Hypothalamus (tissue), 51 donors: ENCODE data around the gene SLC30A1.
"Not testable (repeated sequence)": the region's sequence is repeated elsewhere in the genome, so short reads cannot be mapped to it uniquely, and the experiment has no call there.

ENCODE experiments used
- DNase-seq, 51 donors: peaks; one replicate each; lab custom pipeline; 2025; lab: John Stamatoyannopoulos, UW

SLC30A1 gene

DNA sequence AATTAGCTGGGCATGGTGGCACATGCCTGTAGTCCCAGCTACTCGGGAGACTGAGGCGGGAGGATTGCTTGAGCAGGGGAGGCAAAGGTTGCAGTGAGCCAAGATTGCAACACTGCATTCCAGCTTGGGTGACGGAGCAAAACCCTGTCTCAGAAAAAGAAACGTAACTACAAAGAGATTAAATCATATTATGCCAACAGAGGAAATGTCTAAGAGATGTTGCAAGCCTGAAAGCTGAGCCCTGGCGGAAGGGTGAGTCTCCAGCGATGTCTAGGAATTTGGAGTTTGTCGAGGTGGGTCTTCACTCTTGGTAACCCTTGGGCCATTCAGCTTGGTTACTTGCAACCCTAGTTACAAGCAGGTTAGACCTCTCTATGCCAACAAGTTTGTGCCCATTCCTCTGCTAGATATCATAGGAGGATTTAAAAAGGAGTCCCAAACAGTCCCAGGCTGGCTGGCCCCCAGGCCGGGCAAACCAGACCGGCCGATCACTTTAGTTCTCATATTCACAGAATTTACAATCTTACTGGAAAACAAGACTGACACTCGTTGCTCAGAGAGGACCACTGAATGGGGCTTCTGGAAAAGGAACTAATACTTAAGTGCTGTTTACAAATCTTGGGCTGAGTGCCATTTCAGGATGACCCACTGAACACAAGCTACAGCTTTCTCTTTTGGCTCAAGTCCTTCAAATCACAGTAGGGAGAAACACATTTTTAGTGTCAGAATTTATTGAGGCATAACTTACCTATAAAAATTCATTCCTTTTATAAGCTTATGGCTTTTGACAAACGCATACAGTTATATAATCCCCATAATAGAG, 27.1 kb downstream of the SLC30A1 start:
- DNase-seq: no peak

DNA sequence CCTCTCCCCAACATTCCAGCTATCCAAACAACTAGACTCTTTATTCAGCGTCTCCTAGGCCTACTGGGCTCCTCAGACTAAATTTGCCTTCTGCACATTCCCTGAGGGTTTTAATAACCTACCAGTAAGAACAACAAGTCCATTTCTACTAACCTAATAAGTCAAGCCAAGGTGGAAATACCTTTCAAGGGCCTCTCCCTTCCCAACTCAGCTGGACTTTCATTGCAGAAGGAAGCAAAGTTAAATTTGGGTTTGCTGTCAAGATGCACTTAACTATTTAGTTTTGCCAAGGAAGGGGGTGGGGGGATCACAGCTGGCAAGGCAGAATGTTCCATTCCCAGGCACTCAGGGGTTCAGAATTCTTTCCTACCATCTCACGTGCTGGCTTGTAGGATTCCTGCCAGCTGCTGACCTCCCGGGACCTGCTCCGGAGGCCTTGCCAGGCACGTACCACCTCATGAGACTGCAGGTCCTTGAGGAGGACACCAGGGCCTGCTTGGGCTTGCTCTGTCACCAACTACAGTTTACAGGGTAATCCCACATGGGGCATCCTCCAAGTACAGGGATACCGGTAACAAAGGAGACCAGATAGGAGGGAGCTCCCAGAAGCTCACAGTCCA, 29.8 kb downstream of the SLC30A1 start:
- DNase-seq: no peak

DNA sequence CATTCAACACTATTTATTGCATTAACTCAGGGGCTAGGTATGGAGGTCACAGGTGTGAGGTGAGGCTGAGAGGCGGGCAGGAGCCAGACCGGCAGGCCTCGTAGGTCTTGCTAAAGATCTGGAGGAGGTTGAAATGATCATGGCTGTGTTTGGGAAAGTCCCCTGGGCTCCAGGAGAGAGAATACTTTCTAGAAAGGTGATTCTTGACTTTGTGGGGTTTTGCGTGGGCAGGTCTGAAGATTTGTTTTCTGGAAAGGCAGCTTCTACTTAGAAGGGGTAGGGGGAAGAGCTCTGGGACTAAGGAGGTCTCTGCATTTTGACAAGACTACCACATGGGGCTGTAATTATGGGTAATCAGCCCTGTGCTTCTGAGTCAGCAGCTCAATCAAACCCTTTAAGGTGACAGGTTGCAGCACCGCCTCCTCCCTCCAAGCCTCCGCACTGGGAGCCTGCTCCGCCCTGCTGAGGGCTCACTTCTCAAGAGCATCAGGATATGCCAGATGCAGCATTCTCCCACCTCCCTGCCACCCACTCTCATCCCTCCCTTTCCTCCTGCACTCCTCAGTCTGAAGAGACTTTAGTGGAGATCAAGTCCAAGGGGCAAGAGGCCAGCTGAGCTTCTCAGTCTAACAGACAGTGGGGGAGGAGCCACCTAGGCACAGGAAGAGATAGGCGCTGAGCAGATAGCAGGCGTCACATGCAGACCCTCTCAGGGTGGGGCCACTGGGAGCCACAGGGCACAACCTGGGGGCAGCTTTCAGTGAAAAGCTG, 30.5 kb downstream of the SLC30A1 start:
- peak in 4 of 51 donors; percentile 19 to 54 (median 24) for DNase-seq

DNA sequence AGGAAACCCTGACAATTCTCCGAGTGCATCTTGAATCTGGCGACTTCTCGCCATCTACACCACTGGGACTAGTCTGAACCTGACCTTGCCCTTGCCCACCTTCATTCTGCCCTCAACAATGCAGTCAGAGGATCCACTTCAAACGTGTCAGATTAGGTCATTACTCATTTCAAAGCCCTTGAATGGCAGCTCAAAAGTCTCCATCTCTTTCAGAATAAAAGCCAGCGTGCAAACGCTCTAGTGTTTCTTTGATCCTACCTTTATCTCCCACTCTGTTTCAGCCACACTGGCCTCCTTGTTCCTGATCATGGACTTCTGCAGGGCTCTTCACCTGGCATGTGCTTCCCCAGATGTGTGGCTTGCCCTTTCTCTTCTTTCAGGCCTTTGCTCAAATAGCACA, 31.3 kb downstream of the SLC30A1 start:
- DNase-seq: no peak

DNA sequence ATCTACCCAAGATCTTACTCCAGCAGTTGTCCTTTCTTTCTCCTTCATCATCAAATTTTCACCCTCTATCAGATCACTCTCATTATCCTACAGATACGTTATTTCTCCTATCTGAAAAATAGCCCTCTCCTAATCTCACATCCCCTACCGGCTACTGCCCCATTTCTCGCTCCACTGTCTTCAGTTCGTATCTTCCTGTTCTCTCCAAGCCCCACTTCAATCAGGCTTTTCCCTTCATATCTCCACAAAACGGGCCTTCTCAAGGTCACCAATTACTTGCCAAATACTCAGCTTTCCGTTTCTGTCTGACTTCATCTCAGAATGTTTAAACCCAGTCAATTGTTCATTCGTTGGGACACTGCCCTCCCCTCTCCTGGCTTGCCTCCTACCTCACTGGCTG, 32.4 kb downstream of the SLC30A1 start:
- no peak for DNase-seq

DNA sequence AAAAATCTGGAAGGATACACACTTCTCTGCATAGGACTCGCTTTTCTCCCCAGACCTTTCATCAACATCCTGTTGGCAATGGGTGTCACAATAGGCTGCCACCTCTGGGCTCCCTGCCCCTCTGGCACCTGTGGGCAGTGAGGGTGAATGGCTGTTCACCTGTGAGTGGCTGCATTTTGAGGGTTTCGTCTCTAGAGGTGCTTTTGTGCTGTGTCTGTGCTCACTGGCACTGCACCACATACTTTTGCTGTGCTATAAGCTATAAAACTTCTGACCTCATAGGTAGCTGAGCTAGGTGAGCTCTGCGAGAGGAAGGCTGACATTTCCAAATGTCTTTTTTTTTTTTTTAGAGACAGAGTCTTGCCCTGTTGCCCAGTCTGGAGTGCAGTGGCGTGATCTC, 35.9 kb downstream of the SLC30A1 start:
- no peak for DNase-seq

DNA sequence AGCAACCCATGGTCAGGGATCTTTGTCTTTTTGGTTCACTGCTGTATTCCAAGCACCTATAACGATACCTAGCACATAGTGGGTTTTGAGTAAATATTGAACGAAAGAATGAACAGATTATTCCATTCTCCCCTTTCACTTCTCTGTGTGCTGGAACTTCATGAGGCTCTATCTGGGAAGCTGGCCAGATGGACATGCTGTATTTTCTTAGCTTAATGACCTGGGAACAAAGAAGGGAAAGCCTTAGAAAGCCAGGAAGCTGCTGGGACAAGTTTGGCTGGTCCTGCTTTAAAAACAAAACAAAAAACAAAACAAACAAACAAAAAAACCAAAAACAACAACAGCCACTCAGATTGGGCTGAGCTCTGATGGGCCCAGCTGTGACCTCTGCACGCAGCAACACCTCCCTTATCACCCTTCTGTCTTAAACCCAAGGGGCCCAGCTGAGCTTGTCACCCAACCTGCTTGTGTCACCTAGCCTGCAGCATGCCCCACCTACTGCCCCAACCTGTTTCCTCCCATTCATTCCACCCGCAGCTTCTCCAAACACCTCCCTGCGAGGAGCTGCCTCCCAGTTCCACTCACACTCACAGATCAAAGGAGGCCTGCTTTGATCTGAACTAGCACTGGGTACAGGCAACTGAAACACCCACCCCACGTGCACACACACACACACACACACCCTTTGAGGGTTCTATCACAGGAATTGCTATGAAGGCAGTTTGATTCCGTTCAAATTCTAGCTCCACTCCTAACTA, 37.1 kb downstream of the SLC30A1 start:
- DNase-seq: no peak

DNA sequence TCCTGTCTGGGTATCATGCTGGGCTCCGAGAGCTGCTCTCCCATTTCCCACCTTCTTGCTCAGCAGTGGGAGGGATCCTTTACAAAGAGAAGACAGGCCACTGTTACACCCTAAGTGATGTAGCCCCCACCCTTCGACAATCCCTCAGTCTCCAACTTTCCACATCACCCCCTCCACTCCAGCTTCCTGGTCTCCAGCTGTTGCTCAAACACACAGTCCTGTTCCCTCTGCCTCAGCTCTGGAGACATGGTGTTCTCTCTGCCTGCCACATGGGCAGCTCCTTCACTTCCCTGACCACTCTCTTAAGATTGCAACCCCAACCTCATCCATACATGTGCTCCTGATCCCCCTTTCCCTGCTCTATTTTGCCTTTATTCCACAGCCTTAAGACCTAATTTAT, 37.7 kb downstream of the SLC30A1 start:
- no peak for DNase-seq

DNA sequence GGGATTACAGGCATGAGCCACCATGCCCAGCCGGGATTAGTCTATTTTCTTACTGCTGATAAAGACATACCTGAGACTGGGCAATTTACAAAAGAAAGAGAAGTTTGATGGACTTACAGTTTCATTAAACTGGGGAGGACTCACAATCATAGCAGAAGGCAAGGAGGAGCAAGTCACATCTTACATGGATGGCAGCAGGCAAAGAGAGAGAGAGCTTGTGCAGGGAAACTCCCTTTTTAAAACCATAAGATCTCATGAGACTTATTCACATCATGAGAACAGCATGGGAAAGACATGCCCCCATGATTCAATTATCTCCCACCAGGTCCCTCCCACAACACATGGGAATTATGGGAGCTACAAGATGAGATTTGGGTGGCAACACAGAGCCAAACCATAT, 38.1 kb downstream of the SLC30A1 start:
- not testable (repeated sequence) for DNase-seq

DNA sequence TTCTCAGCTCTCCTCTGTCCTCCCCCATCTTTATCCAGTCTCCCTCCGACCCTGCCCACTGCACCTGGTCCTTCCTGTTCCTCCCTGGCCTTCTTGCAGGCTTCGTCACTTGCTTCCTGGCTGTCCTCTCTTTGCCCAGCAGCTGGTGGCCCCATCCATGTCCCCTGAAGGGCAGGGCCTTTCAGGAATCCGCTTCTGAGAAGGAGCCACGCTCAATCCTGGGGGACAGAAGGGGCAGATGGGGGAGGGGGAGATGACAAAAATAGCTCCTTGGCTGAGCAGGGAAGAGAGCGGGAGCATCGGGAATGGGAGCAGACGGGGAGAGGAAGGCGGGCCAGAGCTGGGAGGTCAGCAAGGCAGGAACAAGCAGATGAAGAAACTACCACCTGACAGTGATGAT, 40.7 kb downstream of the SLC30A1 start:
- DNase-seq: no peak

DNA sequence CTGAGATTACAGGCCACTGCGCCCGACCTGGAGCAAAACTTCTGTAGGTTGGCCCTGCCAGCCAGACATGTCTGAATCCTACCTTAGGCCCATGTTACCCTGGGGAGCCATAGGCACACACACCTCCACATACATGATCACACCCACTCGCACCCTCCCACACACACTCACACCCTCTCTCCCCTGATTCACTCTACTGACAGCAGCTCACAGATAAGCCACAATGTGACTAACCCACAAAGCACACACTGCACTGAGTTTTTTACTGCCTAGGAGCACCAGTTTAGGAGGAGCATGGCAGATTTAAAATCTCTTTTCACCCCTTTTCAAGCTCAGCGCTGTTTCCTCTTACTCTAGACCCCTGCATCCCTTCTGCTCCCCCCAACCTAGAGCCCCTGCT, 41.7 kb downstream of the SLC30A1 start:
- no peak for DNase-seq

DNA sequence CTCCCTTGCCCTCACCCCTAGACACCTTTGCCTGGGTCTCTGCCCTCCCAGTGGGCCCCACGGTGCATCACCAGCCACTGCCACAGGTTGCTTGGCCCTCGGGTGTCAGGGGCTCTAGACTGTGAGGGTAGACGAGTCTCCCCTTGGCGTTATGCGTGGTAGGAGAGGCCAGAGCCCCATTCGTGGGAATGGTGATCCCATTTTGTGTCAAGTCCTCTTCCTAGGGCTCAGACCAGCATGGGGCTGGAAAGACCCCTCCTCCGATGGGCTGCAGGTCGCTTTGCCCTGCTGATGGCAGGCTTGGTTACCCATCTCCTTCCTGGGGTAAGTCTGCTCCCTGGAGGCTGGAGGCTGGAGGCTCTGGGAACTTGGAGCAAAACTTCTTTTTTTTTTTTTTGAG, 42.4 kb downstream of the SLC30A1 start:
- DNase-seq: no peak

DNA sequence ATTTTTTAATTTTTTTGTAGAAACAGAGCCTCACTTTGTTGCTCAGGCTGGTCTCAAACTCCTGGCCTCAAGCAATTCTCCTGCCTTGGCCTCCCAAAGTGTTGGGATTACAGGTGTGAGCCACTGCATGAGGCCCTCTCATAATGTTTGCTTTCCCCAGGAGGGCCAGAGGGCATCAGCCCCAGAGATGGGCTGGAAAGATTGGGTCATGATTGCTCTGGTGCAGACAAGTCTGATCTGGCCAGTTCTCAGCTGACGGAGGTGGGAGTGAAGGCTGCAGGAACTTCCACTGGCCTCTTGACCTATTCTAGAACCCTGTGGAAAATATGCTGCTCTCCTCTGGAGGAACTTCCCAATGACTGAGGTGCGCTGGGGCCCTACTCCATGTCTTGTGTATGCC, 43.6 kb downstream of the SLC30A1 start:
- DNase-seq: no peak

DNA sequence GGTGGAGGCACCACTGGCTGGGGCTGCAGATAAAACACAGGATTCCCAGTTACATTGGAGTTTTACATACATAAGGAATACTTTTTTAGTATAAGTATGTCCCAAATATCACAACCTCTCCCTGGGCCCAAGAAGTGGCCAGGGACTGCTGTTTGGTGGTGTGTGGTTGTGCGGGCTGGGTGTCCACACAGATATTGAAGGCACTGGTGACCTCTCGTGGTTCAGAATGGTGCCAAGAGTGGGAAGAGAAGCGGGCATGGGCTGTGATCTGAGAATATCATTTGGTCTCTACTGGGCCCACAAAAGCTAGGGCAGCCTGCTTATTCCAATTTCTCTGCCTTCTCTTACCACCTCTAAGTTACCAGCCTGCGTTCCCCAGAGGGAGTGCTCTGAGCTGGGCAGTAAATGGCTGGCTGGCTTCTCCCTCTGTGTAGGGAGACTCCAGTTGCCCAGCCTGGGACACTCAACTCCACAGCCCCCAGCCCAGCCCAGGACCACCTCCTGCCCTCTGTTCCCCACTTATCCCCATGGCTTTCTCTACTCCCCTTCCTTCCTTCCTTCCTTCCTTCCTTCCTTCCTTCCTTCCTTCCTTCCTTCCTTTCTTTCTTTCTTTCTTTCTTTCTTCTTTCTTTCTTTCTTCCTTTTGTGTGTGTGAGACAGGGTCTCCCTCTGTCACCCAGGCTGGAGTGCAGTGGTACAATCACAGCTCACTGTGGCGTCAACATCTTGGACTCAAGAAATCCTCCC, 44.2 kb downstream of the SLC30A1 start:
- no peak for DNase-seq

DNA sequence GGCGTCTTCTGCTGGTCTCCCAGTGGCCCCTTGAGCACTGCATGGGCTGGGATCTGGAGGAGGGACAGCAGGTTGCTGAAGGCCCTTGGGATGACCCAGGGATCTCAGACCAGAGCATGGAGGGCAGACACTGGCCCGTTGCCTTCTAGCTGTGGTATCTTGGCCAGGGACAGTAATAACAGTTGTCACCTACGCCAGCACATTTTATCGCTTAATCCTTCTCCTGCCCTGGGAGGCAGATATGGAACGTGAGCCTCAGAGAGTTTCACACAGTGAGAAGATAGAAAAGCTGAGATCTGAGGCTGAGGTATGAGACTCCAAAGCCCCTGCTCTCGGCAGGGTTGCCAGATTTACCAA, 46.9 kb downstream of the SLC30A1 start:
- no peak for DNase-seq

DNA sequence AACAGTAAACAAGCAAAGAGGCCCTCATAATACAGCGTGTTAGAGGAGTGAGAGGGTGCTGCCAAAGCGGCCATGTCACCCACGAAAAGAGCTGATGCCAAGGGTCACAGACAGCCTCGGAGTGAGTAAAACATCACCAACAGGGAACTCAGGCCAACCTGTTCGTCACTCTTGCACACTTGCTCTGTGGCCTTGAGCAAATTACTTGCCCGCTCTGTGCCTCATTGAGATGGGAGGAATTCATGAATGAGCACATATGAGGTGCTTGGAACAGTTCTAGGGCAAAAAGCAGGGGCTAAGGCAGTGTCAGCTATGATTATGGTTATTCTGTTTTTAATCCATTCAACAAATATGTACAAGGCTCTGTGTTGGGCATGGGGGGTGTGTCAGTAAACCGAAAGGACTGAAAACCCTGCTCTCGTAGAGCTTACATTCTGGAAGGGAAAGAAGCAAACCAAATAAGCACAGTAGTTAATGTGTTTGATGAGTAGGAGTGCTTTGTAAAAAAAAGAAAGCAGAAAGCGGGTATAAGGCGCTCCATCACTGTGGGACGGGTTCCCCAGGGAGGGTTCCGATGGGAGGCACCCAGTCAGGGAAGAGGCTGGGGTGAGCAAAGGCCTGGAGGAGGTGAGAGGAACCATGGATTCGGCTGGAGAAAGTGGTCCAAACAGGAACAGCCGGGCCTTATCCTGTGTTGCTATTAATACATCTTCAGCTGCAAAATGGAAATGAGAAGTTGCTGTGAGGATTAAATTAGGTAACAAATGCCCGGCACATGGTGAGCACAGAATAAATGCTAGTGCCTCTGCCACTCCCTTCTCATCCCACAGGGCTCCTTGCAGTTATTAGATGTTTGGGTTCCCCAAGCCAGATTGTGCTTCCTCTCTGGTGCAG, 47.5 kb downstream of the SLC30A1 start:
- DNase-seq: peak in 1 of 51 donors; percentile 42

DNA sequence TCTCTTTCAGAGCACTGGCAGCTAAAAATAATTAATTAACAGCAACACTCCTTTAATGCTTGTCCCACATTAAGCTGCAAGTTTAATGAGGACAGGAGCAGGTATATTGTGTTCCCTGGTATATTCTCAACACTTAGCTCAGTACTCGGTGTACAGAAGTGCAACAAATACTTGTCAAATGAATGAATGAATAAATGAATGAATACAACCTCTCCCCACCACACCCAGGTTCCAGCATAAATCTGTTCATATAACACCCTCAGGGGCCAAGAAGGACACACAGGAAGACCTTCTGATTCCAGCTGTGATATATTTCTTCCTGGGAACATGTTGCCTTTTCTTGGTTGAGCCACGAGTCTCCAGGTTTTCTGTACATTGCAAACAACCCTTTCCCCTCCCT, 48.9 kb downstream of the SLC30A1 start:
- DNase-seq: no peak

DNA sequence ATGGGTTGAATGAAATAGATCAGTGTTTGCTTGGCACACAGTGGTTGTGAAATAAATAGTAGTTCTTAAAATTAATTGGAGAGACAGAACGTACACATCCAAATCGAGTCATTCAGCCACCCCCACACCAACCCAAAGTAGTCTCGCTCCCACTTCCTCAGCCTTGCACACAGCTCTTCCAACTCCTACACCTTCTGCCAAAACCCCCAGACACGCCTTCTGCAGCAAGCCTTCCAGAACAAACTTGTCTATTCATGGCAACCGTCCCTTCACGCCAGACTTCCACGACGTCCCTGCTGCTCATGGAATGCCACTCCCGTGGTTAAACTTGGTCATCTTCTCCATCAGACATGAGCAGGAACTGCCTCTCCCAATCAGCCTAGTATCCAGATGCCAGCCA, 49.5 kb downstream of the SLC30A1 start:
- peak in 2 of 51 donors; percentile 35 to 54 for DNase-seq

DNA sequence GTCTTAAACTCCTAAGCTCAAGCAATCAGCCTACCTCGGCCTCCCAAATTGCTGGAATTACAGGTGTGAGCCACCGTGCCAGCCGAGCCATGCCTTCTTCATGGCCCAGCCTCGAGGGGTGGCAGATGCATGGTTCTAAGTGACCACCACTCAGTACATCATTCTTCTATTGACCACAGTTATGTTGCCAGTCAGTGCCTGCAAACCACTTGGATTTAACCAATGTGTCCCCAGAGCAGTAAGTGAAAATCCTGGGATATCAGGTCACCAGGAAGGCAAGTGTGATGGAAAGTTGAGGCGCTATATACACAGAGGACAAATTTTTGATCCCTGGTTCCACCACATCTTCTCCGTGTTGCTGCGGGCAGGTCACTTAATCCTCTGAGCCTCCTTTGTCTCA, 50.0 kb downstream of the SLC30A1 start:
- no peak for DNase-seq
